H1 (cell line): ENCODE results near the gene LYL1. TPM values are rescaled to one million over a fixed set of nuclear protein-coding genes. Genes with fewer than 3 reads are reported as not detected.

ENCODE experiments used
- ATF3 ChIP-seq: IDR thresholded peaks from 2 replicates; pipeline ENCODE4 v1.6.1; 2011; ENCODE audit warnings: low read depth, mild to moderate bottlenecking, low read length; ENCODE audit not compliant: insufficient read depth
- CHD7 ChIP-seq: fragments of 300-600 bp; sonication (generic); IDR thresholded peaks from 2 replicates; pipeline ENCODE4 v1.7.1; 2012; ENCODE audit warnings: low read length, moderate library complexity, mild to moderate bottlenecking, inconsistent platforms; ENCODE audit not compliant: insufficient replicate concordance
- polyA plus RNA-seq, 7 experiments: library from polyadenylated mRNA; depleted of rRNA in 3 of 7; stranded (reverse) in 5 of 7; unstranded in 2 of 7; fragments of >200 nt in 5 of 7; fragments of 200-250 nt in 2 of 7; gene quantifications; 1 replicate in 5 of 7; 2 replicates in 1 of 7; 4 replicates in 1 of 7; pipeline versions ENCODE4 v1.2.1 to v1.2.3, GENCODE V29; 2011 to 2013; ENCODE audit warnings: missing spikeins in 2 of 7, mixed read lengths in 2 of 7
- total RNA-seq: library from RNA; stranded (reverse); fragmentation: NEBNext Ultra II Directional; extraction: Animal tissue kit (Norgen Biotek cat#: 25700); gene quantifications from 2 replicates; pipeline ENCODE4 v1.2.1, GENCODE V29; 2021

Gene LYL1
- total and polyA plus RNA-seq, 2 of the 8 experiments (the other 6 are each of a cell fraction or from before 2014, with no cell fraction given) = 0.58 to 0.76 TPM

GRCh38 chr19:13150187-13150930, 47.7 kb upstream of the LYL1 start, which contains the start of the genes IER2 and STX10 (continued):
- TF ChIP-seq CHD7 (no peak), ATF3 (no peak)
